ENCODE measurements around the gene CBFA2T3.

The CBFA2T3 gene

GRCh38 chr16:88856122-88856827, 120.7 kb downstream of the CBFA2T3 start:
- Histone ChIP-seq H4K91ac (ENCODE audit: low read length) (peak overlapping the region; percentile 71), H2BK120ac (ENCODE audit: low read depth, low read length) (no peak overlapping the region), H4K8ac (ENCODE audit: low read length) (no peak overlapping the region), H2BK12ac (ENCODE audit: low read length in 2 of 2) (no peak overlapping the region), H3K4me3 (ENCODE audit: insufficient read depth in 1 of 2, low read depth in 1 of 2, low read length in 2 of 2) (peak overlapping the region; percentile 84 to 89), H3K9ac (ENCODE audit: low read length) (peak overlapping the region; percentile 84), H3K9me3 (ENCODE audit: control insufficient read depth, low read length) (no peaks in the 10 kb centered on the region), H3K36me3 (ENCODE audit: control insufficient read depth in 1 of 2, insufficient read depth in 2 of 2, low read depth in 1 of 2, low read length in 2 of 2) (peaks cover 30 to 49% of the 10 kb centered on the region in 2 experiments), H3K4me2 (ENCODE audit: low read length, poor library complexity, severe bottlenecking) (peak overlapping the region; percentile 58), H3K79me1 (replicated peaks; ENCODE audit: low read length, poor library complexity, severe bottlenecking) (peaks cover 50% of the 10 kb centered on the region), H2AK5ac (ENCODE audit: low read length, severe bottlenecking) (no peak overlapping the region), H3K4me1 (ENCODE audit: control insufficient read depth, insufficient read depth, low read depth, low read length) (peaks cover 20% of the 10 kb centered on the region), H3K23ac (ENCODE audit: low read length in 2 of 2) (peak overlapping the region in 1 of 2 experiments; percentile 79), H3K27me3 (ENCODE audit: control insufficient read depth in 1 of 2, insufficient read depth in 1 of 2, low read length in 2 of 2) (no peaks in the 10 kb centered on the region), H3K18ac (ENCODE audit: low read depth in 1 of 2, low read length in 2 of 2) (peak overlapping the region; percentile 49 to 89), H2BK15ac (ENCODE audit: low read depth, poor library complexity, severe bottlenecking) (peak overlapping the region; percentile 63), H3K27ac (ENCODE audit: low read length, poor library complexity, severe bottlenecking) (no peak overlapping the region), H3K14ac (ENCODE audit: low read length in 2 of 2) (peak overlapping the region in 1 of 2 experiments; percentile 96), H2AFZ (ENCODE audit: low read depth, low read length) (peak overlapping the region; percentile 66), H3K4ac (ENCODE audit: low read depth in 1 of 2, low read length in 2 of 2) (peak overlapping the region in 1 of 2 experiments; percentile 54), H2BK5ac (ENCODE audit: low read depth, low read length, poor library complexity, severe bottlenecking) (no peak overlapping the region)
- WGBS = 16% methylated on average over 14 of the region's 53 CpGs
- no peak for DNase-seq

GRCh38 chr16:88855736-88856121, 121.3 kb downstream of the CBFA2T3 start:
- no peak overlapping the region for H3K4ac ChIP-seq (ENCODE audit: low read depth in 1 of 2, low read length in 2 of 2)
- H2BK12ac ChIP-seq (ENCODE audit: low read length in 2 of 2) = no peak overlapping the region
- H3K27ac ChIP-seq (ENCODE audit: low read length, poor library complexity, severe bottlenecking) = no peak overlapping the region
- H3K79me1 ChIP-seq (replicated peaks; ENCODE audit: low read length, poor library complexity, severe bottlenecking) = peaks cover 54% of the 10 kb centered on the region
- H3K4me3 ChIP-seq (ENCODE audit: insufficient read depth in 1 of 2, low read depth in 1 of 2, low read length in 2 of 2) = peak overlapping the region; percentile 84 to 89
- no peak overlapping the region for H4K91ac ChIP-seq (ENCODE audit: low read length)
- peak overlapping the region; percentile 58 for H3K4me2 ChIP-seq (ENCODE audit: low read length, poor library complexity, severe bottlenecking)
- no peak overlapping the region for H2BK5ac ChIP-seq (ENCODE audit: low read depth, low read length, poor library complexity, severe bottlenecking)
- peak overlapping the region in 1 of 2 experiments; percentile 96 for H3K14ac ChIP-seq (ENCODE audit: low read length in 2 of 2)
- H2BK15ac ChIP-seq (ENCODE audit: low read depth, poor library complexity, severe bottlenecking) = no peak overlapping the region
- no peak overlapping the region for H3K18ac ChIP-seq (ENCODE audit: low read depth in 1 of 2, low read length in 2 of 2)
- peaks cover 25 to 49% of the 10 kb centered on the region in 2 experiments for H3K36me3 ChIP-seq (ENCODE audit: control insufficient read depth in 1 of 2, insufficient read depth in 2 of 2, low read depth in 1 of 2, low read length in 2 of 2)
- H2AK5ac ChIP-seq (ENCODE audit: low read length, severe bottlenecking) = no peak overlapping the region
- DNase-seq = no peak
- no peak overlapping the region for H2BK120ac ChIP-seq (ENCODE audit: low read depth, low read length)
- no peak overlapping the region for H4K8ac ChIP-seq (ENCODE audit: low read length)
- H3K4me1 ChIP-seq (ENCODE audit: control insufficient read depth, insufficient read depth, low read depth, low read length) = peaks cover 20% of the 10 kb centered on the region
- H3K27me3 ChIP-seq (ENCODE audit: control insufficient read depth in 1 of 2, insufficient read depth in 1 of 2, low read length in 2 of 2) = no peaks in the 10 kb centered on the region
- peak overlapping the region; percentile 84 for H3K9ac ChIP-seq (ENCODE audit: low read length)
- no peaks in the 10 kb centered on the region for H3K9me3 ChIP-seq (ENCODE audit: control insufficient read depth, low read length)
- no peak overlapping the region for H2AFZ ChIP-seq (ENCODE audit: low read depth, low read length)
- 92% methylated on average over 13 of the region's 13 CpGs for WGBS
- no peak overlapping the region for H3K23ac ChIP-seq (ENCODE audit: low read length in 2 of 2)

GRCh38 chr16:88855176-88855575, 121.8 kb downstream of the CBFA2T3 start:
- H3K23ac ChIP-seq (ENCODE audit: low read length in 2 of 2) = no peak overlapping the region
- peaks cover 25 to 49% of the 10 kb centered on the region in 2 experiments for H3K36me3 ChIP-seq (ENCODE audit: control insufficient read depth in 1 of 2, insufficient read depth in 2 of 2, low read depth in 1 of 2, low read length in 2 of 2)
- peaks cover 54% of the 10 kb centered on the region for H3K79me1 ChIP-seq (replicated peaks; ENCODE audit: low read length, poor library complexity, severe bottlenecking)
- no peak for DNase-seq
- H3K4me3 ChIP-seq (ENCODE audit: insufficient read depth in 1 of 2, low read depth in 1 of 2, low read length in 2 of 2) = no peak overlapping the region
- H2BK5ac ChIP-seq (ENCODE audit: low read depth, low read length, poor library complexity, severe bottlenecking) = no peak overlapping the region
- H2BK120ac ChIP-seq (ENCODE audit: low read depth, low read length) = no peak overlapping the region
- no peak overlapping the region for H3K18ac ChIP-seq (ENCODE audit: low read depth in 1 of 2, low read length in 2 of 2)
- H4K91ac ChIP-seq (ENCODE audit: low read length) = no peak overlapping the region
- no peak overlapping the region for H3K27ac ChIP-seq (ENCODE audit: low read length, poor library complexity, severe bottlenecking)
- no peak overlapping the region for H3K4ac ChIP-seq (ENCODE audit: low read depth in 1 of 2, low read length in 2 of 2)
- no peak overlapping the region for H2BK15ac ChIP-seq (ENCODE audit: low read depth, poor library complexity, severe bottlenecking)
- H3K27me3 ChIP-seq (ENCODE audit: control insufficient read depth in 1 of 2, insufficient read depth in 1 of 2, low read length in 2 of 2) = no peaks in the 10 kb centered on the region
- 98% methylated on average over 7 of the region's 8 CpGs for WGBS
- H3K9me3 ChIP-seq (ENCODE audit: control insufficient read depth, low read length) = no peaks in the 10 kb centered on the region
- no peak overlapping the region for H2AFZ ChIP-seq (ENCODE audit: low read depth, low read length)
- H3K14ac ChIP-seq (ENCODE audit: low read length in 2 of 2) = no peak overlapping the region
- H2AK5ac ChIP-seq (ENCODE audit: low read length, severe bottlenecking) = no peak overlapping the region
- no peak overlapping the region for H4K8ac ChIP-seq (ENCODE audit: low read length)
- H2BK12ac ChIP-seq (ENCODE audit: low read length in 2 of 2) = no peak overlapping the region
- peak overlapping the region; percentile 84 for H3K9ac ChIP-seq (ENCODE audit: low read length)
- no peak overlapping the region for H3K4me2 ChIP-seq (ENCODE audit: low read length, poor library complexity, severe bottlenecking)
- H3K4me1 ChIP-seq (ENCODE audit: control insufficient read depth, insufficient read depth, low read depth, low read length) = peaks cover 20% of the 10 kb centered on the region

GRCh38 chr16:88854306-88855111, 122.5 kb downstream of the CBFA2T3 start:
- Histone ChIP-seq H2AK5ac (ENCODE audit: low read length, severe bottlenecking) (no peak overlapping the region), H3K36me3 (ENCODE audit: control insufficient read depth in 1 of 2, insufficient read depth in 2 of 2, low read depth in 1 of 2, low read length in 2 of 2) (peaks cover 24 to 49% of the 10 kb centered on the region in 2 experiments), H2BK5ac (ENCODE audit: low read depth, low read length, poor library complexity, severe bottlenecking) (no peak overlapping the region), H4K91ac (ENCODE audit: low read length) (no peak overlapping the region), H3K4ac (ENCODE audit: low read depth in 1 of 2, low read length in 2 of 2) (no peak overlapping the region), H3K9ac (ENCODE audit: low read length) (no peak overlapping the region), H2BK120ac (ENCODE audit: low read depth, low read length) (no peak overlapping the region), H3K23ac (ENCODE audit: low read length in 2 of 2) (no peak overlapping the region), H4K8ac (ENCODE audit: low read length) (no peak overlapping the region), H3K4me2 (ENCODE audit: low read length, poor library complexity, severe bottlenecking) (no peak overlapping the region), H2BK15ac (ENCODE audit: low read depth, poor library complexity, severe bottlenecking) (no peak overlapping the region), H2BK12ac (ENCODE audit: low read length in 2 of 2) (no peak overlapping the region), H3K18ac (ENCODE audit: low read depth in 1 of 2, low read length in 2 of 2) (no peak overlapping the region), H3K79me1 (replicated peaks; ENCODE audit: low read length, poor library complexity, severe bottlenecking) (peaks cover 52% of the 10 kb centered on the region), H3K4me1 (ENCODE audit: control insufficient read depth, insufficient read depth, low read depth, low read length) (peaks cover 20% of the 10 kb centered on the region), H3K27ac (ENCODE audit: low read length, poor library complexity, severe bottlenecking) (no peak overlapping the region), H3K4me3 (ENCODE audit: insufficient read depth in 1 of 2, low read depth in 1 of 2, low read length in 2 of 2) (no peak overlapping the region), H3K27me3 (ENCODE audit: control insufficient read depth in 1 of 2, insufficient read depth in 1 of 2, low read length in 2 of 2) (no peaks in the 10 kb centered on the region), H2AFZ (ENCODE audit: low read depth, low read length) (no peak overlapping the region), H3K14ac (ENCODE audit: low read length in 2 of 2) (no peak overlapping the region), H3K9me3 (ENCODE audit: control insufficient read depth, low read length) (no peaks in the 10 kb centered on the region)
- WGBS = 89% methylated on average over 20 of the region's 20 CpGs
- no peak for DNase-seq

Data from mesenchymal stem cell (in vitro differentiated cells and primary cell).